Testis (tissue), 2 donors: ENCODE measurements around the gene ANKRD55.

ENCODE experiments used
- CTCF ChIP-seq, 3 experiments: fragments of 450-650 bp in 2 of 3; fragments of 200-600 bp in 1 of 3; sonication (generic) in 1 of 3; IDR thresholded peaks; one replicate each; pipeline ENCODE4 v1.5.1; 2016 to 2019; ENCODE audit warnings: antibody characterized with exemption in 3 of 3, mild to moderate bottlenecking in 2 of 3, moderate library complexity in 1 of 3
- POLR2A ChIP-seq: fragments of 450-650 bp; IDR thresholded peaks from one replicate; pipeline ENCODE4 v1.6.1; 2017; ENCODE audit warnings: antibody characterized with exemption, mild to moderate bottlenecking, moderate library complexity

GRCh38 chr5:56183506-56183905 lies 49.6 kb downstream of the ANKRD55 start:
- TF ChIP-seq CTCF (IDR thresholded peaks at IDR 0.05) = no peak
- TF ChIP-seq POLR2A = no peak
